NCI-H748 (cell line): ENCODE data around the gene SCFD1.
"Not testable (repeated sequence)": the region's sequence is repeated elsewhere in the genome, so short reads cannot be mapped to it uniquely, and the experiment has no call there.

Experiments
- DNase-seq: peaks from one replicate; lab custom pipeline; 2025; ENCODE audit not compliant: unreplicated experiment; lab: John Stamatoyannopoulos, UW

Gene SCFD1

DNA sequence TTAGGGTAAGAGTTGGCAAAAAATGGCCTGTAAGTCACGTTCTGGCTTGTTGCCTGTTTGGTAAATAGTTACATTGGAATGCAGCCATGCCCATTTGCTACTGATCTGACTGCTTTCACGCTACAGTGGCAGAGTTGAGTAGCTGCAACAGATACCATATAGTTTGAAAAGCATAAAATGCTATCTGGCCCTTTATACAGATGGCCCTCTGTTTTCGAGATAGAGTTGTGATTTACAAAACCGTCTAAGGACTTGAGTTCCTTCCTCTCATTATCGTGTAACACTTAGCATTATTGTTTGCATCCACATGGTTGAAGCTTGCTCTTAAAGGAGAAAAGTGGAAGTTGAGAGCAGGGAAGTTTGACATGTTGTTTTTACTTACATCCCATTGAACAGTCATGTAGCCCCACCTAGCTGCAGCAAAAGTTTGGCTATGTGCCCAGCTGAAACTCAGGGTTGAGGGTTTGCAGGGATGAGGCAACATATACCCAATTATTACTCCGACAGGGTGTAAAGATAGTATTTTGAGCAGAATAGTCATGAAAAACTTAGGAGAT lies 11.3 kb upstream of the SCFD1 start:
- DNase-seq, result peak; percentile 95

DNA sequence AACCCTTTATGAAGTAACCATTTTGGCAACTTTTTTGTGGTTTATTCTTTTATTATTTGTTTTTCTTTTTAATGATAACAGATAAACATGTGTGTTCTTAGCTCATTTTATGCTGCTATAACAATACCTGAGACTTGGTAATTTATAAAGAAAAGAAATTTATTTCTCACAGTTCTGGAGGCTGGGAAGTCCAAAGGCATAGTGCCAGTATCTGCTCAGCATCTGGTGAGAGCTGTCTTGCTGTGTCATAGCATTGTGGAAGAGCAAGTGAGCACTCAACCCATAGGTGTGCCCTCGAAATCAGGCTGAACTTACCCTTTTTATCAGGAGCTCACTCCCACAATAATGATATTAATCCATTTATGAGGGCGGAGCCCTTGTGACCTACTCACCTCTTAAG lies 8.0 kb upstream of the SCFD1 start:
- DNase-seq, result no peak

DNA sequence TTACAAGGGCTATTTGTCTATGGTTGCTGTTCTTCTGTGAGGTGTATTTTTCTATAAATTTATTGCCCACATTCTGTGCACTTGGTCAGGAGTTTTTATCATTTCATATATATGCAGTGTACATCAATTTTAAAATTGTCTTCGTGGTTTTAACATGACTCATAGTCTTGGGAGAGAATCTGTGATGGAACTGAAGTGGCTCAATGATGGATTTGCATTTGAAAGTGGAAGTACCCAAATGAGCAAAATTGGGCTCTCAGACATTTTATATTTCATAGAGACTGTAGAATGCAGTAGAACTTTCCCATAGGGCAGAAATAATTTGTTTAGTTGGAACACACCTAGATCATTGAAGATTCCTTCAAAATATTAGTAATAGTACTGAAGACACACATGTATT lies 1.9 kb upstream of the SCFD1 start:
- no peak for DNase-seq

DNA sequence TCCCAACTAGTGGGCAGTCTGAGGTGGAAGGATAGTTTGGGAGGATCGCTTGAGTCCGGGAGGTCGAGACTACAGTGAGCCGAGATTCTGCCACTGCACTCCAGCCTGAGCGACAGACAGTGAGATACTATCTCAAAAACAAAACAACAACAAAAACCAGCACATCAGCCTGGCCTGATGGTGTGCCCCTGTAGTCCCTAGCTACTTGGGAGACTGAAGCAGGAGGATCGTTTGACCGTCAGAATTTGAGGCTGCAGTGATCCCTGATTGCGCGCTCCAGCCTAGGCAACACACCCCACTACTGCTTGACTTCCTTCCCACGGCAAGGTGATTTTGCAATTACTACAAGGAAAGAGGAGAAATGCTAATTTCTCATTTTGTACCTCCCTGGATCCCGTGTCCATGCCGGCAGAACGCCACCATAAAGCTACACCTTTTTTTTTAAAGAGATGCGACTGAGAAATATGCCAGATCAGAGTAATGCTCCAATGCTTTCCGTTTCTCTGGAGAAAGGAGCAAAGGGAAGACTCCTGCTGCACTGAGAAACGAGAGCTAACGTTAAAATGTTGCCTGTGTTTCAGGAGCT lies 672 bp upstream of the SCFD1 start:
- peak; percentile 52 for DNase-seq

DNA sequence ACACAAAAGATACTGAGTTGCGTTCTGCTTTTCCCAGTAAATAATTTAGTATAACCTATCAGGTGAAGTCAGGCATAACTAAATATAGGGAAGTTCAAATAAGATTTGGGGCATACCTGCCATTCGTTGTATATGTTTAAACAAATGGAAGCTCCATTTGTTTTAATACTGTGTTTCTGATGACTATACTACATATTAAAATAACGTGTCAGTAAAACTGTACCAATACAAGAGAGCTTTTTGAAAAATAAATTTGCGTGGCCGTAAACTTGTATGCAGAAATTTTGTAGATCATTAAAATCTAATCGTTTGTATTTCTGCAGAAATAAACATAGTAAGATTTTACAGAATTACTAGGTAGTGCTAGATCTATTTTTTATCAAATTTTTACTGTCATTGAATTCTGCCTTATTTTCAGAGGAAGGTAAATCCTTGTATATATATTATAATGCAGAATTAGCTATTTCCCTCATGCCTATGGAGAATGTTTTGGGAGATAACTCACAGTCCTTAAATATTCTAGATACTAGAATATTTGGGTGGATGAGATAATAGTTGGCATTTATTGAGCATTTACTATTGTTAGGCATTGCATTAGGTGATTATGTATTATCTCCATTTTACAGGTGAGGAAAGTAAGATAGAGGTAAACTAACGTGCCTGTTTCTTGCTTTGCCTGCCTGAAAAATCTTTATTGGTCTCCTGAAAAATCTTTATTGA lies 1.5 kb downstream of the SCFD1 start:
- DNase-seq, result no peak

DNA sequence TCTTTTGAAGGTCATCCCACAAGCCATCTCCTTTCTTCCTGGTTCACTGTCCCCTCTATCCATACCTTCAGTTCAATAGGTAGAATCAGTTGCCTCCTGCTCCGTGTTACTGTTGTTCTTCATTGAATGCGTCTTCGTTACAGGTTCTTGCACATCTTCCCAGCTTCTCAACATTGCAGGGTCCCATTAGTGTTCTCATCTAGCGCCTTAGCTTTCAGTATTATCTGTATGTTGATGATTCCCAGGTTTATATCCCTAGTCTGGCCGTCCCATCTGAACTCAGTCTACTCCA lies 2.0 kb downstream of the SCFD1 start:
- no peak for DNase-seq

DNA sequence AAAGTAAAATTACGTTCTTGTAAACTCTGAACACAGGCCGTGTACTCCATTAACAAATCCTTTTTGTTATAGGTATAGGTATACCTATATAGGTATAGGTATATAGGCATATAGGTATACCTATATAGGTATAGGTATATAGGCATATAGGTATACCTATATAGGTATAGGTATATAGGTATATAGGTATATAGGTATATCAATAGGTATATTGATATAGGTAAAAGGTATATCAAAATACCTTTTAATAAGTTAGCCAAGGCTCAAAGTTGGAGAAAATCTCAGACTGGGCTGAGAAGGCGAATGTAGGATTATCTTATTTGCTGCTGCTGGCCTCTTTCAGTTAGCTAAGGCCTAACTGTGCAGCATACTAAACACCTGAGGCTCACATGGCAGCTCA lies 3.4 kb downstream of the SCFD1 start:
- no peak for DNase-seq

DNA sequence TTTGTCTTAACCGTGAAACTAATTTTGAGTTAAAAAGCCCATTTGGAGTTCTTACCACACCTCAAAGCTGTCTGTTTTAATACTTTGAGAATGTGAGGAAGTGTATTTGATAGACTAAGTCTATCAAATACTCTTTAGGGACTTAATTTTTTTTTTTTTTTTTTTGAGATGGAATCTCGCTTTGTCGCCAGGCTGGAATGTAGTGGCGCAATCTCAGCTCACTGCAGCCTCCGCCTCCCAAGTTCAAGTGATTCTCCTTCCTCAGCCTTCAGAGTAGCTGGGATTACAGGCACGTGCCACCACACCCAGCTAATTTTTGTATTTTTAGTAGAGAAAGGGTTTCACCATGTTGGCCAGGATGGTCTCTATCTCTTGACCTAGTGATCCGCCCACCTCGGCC lies 7.3 kb downstream of the SCFD1 start:
- not testable (repeated sequence) for DNase-seq

DNA sequence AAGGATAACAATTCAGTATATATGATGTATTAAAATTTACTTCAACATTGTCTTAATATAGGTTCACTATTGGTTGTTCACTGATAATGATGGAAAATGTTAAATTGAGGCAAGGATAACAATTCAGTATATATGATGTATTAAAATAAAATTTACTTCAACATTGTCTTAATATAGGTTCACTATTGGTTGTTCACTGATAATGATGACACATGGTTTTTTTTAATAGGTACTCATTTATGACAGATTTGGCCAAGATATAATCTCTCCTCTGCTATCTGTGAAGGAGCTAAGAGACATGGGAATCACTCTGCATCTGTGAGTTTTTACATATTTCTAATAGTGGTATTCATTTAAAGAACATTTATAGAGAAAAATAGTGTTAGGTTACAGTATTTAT lies 8.1 kb downstream of the SCFD1 start:
- DNase-seq, result no peak

DNA sequence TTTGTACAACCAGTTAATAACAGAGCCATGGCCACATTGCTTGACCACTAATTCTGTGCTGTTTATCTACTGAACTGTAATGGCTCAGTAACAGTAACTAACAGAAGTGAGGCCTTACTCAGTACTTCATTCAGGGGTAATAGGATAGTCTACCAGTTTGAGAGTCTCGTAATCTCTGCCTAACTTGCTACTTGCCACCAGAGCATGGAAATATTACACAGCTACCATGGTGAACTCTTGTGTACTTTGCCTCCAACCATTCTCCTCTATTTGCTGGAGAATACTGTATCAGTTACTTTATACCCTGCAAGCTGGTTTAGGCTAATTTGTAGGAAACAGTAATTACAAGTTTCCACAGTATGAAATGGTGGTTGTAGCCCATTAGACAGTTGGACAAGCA lies 10.6 kb downstream of the SCFD1 start:
- no peak for DNase-seq

DNA sequence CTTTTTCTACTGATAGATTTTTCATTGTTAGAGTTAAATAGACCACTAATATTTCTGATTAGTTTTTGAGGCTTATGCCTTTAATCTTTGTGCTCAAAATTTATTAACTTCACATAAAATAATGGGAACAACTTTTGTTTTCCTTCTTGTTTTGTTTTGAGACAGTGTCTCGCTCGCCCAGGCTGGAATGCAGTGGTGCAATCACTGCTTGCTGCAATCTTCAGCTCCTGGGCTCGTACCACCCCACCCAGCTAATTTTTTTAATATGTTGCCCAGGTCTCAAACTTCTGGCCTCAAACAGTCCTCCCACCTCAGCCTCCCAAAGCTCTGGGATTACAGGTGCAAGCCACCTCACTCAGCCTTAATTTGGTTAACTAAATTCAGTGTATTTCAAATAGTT lies 16.8 kb downstream of the SCFD1 start:
- DNase-seq, result no peak

DNA sequence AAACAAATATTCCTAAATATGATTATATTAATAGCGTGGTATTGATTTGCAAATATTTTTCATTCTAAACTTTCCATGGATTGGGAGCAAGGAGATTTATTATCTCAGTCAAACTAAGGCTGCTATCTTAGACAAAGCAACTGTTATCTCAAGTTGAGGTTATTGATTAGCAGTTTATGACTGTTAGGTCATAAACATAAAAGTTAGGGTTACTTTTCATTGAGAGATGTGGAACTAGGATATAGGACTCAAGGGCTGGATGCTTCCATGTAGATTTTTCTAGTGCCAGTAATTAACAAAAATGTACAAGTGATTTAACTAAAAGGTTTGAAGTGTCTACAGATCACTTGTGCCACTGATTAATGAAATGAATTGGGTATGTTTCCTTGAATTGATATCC lies 19.1 kb downstream of the SCFD1 start:
- no peak for DNase-seq

DNA sequence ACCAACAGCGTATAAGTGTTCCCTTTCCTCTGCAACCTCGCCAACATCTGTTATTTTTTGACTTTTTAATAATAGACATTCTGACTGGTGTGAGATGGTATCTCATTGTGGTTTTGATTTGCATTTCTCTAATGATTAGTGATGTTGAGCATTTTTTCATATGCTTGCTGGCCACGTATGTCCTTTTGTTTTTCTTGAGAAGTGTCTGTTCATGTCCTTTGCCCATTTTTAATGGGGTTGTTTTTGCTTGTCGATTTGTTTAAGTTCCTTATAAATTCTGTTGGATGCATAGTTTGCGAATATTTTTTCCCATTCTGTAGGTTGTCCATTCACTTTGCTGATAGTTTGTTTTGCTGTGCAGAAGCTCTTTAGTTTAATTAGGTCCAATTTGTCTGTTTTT lies 22.3 kb downstream of the SCFD1 start:
- not testable (repeated sequence) for DNase-seq

DNA sequence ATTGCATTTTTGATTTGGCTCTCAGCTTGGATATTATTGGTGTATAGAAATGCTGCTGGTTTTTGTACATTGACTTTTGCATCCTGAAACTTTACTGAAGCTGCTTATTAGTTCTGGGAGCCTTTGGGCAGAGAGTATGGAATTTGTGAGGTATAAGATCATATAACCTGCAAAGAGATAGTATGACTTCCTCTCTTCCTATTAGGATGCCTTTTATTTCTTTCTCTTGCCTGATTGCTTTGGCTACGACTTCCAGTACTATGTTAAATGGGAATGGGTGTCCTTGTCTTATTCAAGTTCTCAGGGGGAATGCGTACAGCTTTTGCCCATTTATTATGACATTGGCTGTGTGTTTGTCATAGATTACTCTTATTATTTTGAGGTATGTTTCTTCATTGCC lies 23.5 kb downstream of the SCFD1 start:
- DNase-seq, result no peak

DNA sequence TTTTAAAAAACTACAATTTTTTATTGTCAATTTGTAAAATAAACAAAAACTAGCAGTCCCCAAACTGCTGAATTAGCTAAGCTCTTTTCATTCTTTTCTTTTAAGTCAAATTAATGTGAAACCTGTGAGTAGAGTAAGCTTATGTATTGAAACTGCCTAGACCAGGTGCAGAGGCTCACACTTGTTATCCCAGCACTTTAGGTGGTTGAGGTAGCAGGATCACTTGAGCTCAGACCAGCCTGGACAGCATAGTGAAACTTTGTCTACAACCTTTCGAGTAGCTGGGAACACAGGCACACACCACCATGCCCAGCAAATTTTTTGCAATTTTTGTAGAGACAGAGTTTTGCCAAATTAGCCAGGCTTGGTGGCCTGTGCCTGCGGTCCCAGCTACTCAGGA lies 26.4 kb downstream of the SCFD1 start:
- DNase-seq, result no peak

DNA sequence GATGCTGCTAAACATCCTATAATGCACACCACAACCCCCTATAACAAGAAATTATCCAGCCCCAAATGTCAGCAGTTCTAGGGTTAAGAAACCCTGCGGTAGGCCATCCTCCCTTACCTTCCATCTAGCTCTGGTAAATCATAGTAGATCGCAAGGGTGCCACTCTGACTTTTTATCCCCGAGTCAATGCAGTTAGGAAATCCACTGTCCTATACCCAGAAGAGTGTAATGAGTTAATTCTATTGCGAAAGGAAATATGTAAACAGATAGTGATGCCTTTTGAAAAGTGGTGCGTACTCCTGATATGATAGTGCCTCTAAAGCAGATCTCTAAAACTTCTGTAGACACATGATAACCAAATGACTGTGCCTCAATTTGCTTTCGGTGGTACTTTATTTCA lies 29.8 kb downstream of the SCFD1 start:
- DNase-seq, result no peak

DNA sequence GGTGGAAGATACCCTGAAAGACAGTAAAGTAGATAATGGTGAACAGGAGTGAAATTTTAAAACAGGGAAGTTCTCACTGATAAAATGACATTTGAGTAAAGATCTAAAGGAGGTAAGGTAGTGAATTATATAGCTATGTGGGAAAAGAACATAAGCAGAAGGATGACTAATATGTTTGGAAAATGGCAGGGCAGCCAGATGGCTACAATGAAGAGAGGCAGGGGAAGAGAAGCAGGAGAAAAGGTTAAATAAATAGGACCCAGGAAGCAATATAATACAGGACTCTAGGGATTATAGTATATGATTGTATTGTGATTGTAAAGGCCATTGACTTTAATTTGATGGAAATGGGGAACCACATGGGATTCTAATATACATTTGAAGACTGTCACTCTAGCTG lies 33.0 kb downstream of the SCFD1 start:
- no peak for DNase-seq

DNA sequence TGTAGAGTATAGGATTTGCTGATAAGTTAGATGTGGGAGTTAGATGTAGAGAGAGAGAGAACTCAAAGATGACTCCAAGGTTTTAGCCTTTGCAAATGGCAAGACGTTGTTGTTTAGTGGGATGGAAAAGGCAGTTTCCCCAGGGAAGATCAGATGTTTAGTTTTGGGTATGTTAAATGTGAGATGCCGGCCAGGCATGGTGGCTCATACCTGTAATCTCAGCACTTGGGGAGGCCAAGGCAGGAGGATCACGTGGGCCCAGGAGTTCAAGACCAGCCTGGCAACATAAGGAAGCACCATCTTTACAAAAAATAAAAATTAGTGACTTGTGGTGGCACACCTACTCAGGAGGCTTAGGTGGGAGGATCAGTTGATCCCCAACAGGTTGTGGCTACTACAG lies 33.5 kb downstream of the SCFD1 start:
- no peak for DNase-seq

DNA sequence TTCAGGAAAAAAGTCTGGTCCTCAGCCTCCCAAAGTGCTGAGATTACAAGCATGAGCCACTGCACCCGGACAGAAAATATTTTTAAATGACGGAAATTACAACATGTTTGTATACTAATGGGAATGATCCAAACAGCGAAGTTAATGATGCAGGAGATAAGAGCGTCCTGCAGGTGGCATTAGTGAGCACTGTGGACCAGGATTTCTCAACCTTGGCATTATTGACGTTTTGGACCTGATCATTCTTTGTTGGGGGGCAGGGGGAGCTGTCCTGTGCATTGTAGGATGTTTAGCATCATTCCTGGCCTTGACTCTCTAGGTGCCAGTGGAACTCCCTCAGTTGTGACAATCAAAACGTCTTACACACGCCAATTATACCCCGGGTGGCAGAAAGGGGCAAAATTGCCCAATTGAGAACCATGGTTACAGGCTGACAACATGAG lies 34.1 kb downstream of the SCFD1 start:
- peak; percentile 38 for DNase-seq

DNA sequence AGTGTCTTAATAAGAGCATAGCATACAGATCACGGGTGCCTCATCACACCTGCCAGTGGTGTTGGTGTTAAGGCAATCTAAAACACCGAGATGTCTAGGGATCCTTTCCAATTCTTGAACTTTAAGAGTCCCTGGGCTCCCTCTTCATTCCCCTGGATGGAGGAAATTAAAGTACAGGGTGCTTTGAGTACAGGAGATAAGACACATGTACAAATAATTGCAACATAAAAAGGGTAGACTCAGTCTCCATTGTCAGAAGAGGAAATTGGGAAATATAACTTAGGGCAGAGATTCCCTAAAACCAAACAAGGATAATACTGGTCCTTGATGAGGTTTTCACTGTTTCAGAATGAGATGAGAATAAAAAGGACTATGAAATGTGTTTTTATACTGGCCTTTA lies 34.9 kb downstream of the SCFD1 start:
- DNase-seq, result no peak

DNA sequence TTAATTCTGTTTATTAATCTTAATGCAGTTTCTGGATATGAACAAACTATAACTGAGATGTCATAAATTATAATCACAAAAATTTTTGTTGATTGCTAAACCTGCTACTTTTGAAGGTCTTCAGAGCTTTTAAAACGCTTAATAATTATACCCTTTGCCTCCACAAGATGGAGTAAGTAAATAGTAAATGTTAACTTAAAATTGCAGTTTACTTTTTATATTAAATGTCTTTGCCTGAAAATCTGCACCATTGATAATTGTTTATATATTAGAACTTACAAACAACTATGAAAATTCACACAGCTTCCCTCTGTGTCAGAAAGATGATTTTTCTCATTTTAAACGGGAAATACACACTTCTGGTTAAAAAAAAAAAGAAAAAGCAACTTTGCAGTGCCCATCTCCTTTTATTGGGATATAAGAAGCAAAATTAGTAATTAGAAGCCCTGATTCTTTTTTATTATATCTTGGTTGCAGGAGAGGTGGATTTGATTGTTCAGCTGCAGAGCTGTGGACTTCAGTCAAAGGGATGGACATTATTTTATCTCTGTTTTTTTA lies 35.6 kb downstream of the SCFD1 start:
- peak; percentile 27 for DNase-seq

DNA sequence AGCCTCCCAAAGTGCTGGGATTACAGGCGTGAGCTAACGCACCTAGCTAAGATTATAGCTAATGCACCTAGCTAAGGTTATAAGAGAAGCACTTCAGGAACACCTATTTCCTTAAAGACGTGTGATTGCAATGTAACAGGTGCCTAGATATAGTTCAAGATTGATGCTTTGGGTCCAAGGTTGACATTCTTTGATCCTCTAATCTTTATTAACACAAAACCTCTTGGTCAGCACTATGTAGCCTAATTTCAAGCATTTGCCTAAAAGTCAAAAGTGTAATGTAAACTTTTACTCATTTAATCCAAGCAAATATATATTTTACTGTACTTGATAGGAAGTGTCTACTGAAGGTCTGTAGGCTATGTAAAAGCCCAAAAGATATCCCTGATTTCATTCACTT lies 36.5 kb downstream of the SCFD1 start:
- no peak for DNase-seq

DNA sequence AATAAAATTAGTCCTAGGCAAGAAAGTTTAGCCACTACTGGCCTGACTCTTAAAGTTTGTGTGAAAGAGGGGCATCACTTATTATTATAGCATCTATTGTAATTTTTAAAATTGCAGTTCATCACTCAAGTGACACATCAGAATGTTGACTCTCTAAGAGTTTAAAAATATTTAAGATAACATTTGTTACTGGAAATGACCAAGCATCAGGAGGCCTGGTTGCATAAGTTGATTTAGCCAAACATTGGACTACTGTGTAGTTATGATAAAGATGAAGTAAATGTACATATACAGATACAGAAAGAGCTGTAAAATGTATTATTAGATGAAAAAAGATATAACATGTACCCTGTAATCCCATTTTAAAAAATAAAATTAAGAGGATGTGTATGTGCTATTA lies 47.5 kb downstream of the SCFD1 start:
- no peak for DNase-seq
